ENCODE data around the gene DDR2.
A peak's percentile ranks its signal among the peaks of the same experiment; 100 is the strongest.

DDR2 gene

GRCh38 chr1:162709870-162710269 is 77.6 kb downstream of the DDR2 start:
- Histone ChIP-seq H3K27me3 (ENCODE audit: insufficient read depth, poor library complexity, severe bottlenecking) (no peaks in the 10 kb centered on the region), H3K9me3 (ENCODE audit: severe bottlenecking) (no peaks in the 10 kb centered on the region), H3K36me3 (ENCODE audit: low read depth) (no peaks in the 10 kb centered on the region), H3K27ac (ENCODE audit: poor library complexity, severe bottlenecking) (no peak overlapping the region), H3K4me1 (ENCODE audit: insufficient read depth, poor library complexity, severe bottlenecking) (no peaks in the 10 kb centered on the region), H3K4me3 (ENCODE audit: severe bottlenecking) (no peak overlapping the region)
- DNase-seq (ENCODE audit: low spot score) (no peak), ATAC-seq (ENCODE audit: low read depth) (no peak)
- TF ChIP-seq CTCF (IDR thresholded peaks at IDR 0.05; ENCODE audit: poor library complexity, severe bottlenecking) = no peak

GRCh38 chr1:162710345-162710744 is 78.1 kb downstream of the DDR2 start:
- H3K36me3 ChIP-seq (ENCODE audit: low read depth) = no peaks in the 10 kb centered on the region
- DNase-seq (ENCODE audit: low spot score) (no peak), ATAC-seq (ENCODE audit: low read depth) (peak; percentile 35; the same call in 1 of the 3 replicates)
- H3K4me3 ChIP-seq (ENCODE audit: severe bottlenecking) = no peak overlapping the region
- no peak for TF ChIP-seq CTCF (IDR thresholded peaks at IDR 0.05; ENCODE audit: poor library complexity, severe bottlenecking)
- no peak overlapping the region for H3K27ac ChIP-seq (ENCODE audit: poor library complexity, severe bottlenecking)
- no peaks in the 10 kb centered on the region for H3K27me3 ChIP-seq (ENCODE audit: insufficient read depth, poor library complexity, severe bottlenecking)
- H3K4me1 ChIP-seq (ENCODE audit: insufficient read depth, poor library complexity, severe bottlenecking) = no peaks in the 10 kb centered on the region
- H3K9me3 ChIP-seq (ENCODE audit: severe bottlenecking) = no peaks in the 10 kb centered on the region

GRCh38 chr1:162710780-162711465 is 78.7 kb downstream of the DDR2 start:
- no peak for ATAC-seq (ENCODE audit: low read depth)
- H3K27me3 ChIP-seq (ENCODE audit: insufficient read depth, poor library complexity, severe bottlenecking) = no peaks in the 10 kb centered on the region
- no peaks in the 10 kb centered on the region for H3K36me3 ChIP-seq (ENCODE audit: low read depth)
- TF ChIP-seq CTCF (IDR thresholded peaks at IDR 0.05; ENCODE audit: poor library complexity, severe bottlenecking) = no peak
- H3K9me3 ChIP-seq (ENCODE audit: severe bottlenecking) = no peaks in the 10 kb centered on the region
- H3K4me3 ChIP-seq (ENCODE audit: severe bottlenecking) = no peak overlapping the region
- H3K27ac ChIP-seq (ENCODE audit: poor library complexity, severe bottlenecking) = no peak overlapping the region
- DNase-seq (ENCODE audit: low spot score) = no peak
- H3K4me1 ChIP-seq (ENCODE audit: insufficient read depth, poor library complexity, severe bottlenecking) = no peaks in the 10 kb centered on the region

- ATAC-seq (ENCODE audit: low read depth) (no peak), DNase-seq (ENCODE audit: low spot score) (no peak)
- H3K36me3 ChIP-seq (ENCODE audit: low read depth) = no peaks in the 10 kb centered on the region
- no peak overlapping the region for H3K4me3 ChIP-seq (ENCODE audit: severe bottlenecking)
- H3K27me3 ChIP-seq (ENCODE audit: insufficient read depth, poor library complexity, severe bottlenecking) = no peaks in the 10 kb centered on the region
- no peak overlapping the region for H3K27ac ChIP-seq (ENCODE audit: poor library complexity, severe bottlenecking)
- no peak for TF ChIP-seq CTCF (IDR thresholded peaks at IDR 0.05; ENCODE audit: poor library complexity, severe bottlenecking)
- H3K4me1 ChIP-seq (ENCODE audit: insufficient read depth, poor library complexity, severe bottlenecking) = no peaks in the 10 kb centered on the region
- no peaks in the 10 kb centered on the region for H3K9me3 ChIP-seq (ENCODE audit: severe bottlenecking)
These were observed 80.2 kb downstream of the DDR2 start for GRCh38 chr1:162712317-162713029.

GRCh38 chr1:162716123-162716522 is 83.9 kb downstream of the DDR2 start:
- Histone ChIP-seq H3K9me3 (ENCODE audit: severe bottlenecking) (no peaks in the 10 kb centered on the region), H3K4me3 (ENCODE audit: severe bottlenecking) (no peak overlapping the region), H3K27ac (ENCODE audit: poor library complexity, severe bottlenecking) (no peak overlapping the region), H3K4me1 (ENCODE audit: insufficient read depth, poor library complexity, severe bottlenecking) (no peaks in the 10 kb centered on the region), H3K27me3 (ENCODE audit: insufficient read depth, poor library complexity, severe bottlenecking) (no peaks in the 10 kb centered on the region), H3K36me3 (ENCODE audit: low read depth) (no peaks in the 10 kb centered on the region)
- TF ChIP-seq CTCF (IDR thresholded peaks at IDR 0.05; ENCODE audit: poor library complexity, severe bottlenecking) = no peak
- DNase-seq (ENCODE audit: low spot score) = no peak
- no peak for ATAC-seq (ENCODE audit: low read depth)

Data from RWPE2 (cell line).